Inflammatory macrophage (primary cell): ENCODE data around the gene CD79A.

Source experiments
- DNase-seq, 2 donors: peaks; one replicate each; pipeline ENCODE4 v3.0.0-alpha.2; 2020 to 2022
- total RNA-seq, 18 experiments: gene quantifications; one replicate each; lab custom pipeline; 2026; ENCODE audit warnings: mixed read lengths in 6 of 18, inconsistent platforms in 2 of 18; lab: John Stamatoyannopoulos, UW

Gene CD79A
- 0.07 to 1.5 (median 0.60) reads per million in 18 experiments for total RNA-seq

GRCh38 chr19:41876847-41877832, at the start of gene CD79A:
CD79A (plus strand) TSS chr19:41877279; CDS start chr19:41877305, 26 bp downstream.
- peak; percentile 55 to 71 for DNase-seq

- DNase-seq = no peak
Observed at GRCh38 chr19:41837981-41838708, 38.9 kb upstream of the CD79A start.

DNA sequence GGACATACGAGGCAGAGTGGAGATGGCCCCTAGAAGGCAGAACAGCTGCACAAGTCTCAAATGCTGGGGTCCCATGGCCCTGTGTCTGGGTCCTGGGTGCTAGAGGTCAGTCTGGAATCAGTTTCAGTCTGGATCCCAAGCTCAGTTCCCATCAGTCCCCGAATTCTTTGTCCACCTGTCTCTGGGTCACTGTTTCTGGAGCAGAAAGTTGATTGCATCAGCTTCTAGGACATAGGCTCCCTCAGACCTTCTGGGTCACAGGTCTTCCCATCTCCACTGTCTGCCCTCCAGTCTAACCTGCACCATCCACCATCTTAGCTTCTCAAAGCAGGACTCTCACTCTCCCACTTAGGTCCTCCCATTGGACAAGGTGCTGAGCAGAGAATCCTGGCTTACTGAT, 37.9 kb upstream of the CD79A start:
- DNase-seq = no peak

DNA sequence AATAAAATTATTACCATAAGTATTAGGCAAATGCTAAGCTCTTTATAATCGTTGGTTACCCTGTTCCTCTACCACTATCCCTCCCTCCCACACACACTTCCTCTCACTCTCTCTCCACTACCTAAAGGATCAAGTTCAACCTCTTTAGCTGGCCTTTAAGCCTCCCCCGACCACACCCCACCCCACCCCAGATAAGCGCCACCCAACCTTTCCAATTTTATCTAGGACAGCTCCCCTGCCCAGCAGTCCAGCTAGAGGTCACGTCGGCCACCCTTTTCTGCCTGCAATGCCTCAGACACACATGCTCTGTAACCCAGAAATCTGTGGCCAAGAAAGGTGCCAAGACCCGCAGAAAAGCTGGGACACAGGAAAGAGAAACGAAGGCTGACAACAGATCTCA, 33.7 kb upstream of the CD79A start:
- no peak for DNase-seq

DNA sequence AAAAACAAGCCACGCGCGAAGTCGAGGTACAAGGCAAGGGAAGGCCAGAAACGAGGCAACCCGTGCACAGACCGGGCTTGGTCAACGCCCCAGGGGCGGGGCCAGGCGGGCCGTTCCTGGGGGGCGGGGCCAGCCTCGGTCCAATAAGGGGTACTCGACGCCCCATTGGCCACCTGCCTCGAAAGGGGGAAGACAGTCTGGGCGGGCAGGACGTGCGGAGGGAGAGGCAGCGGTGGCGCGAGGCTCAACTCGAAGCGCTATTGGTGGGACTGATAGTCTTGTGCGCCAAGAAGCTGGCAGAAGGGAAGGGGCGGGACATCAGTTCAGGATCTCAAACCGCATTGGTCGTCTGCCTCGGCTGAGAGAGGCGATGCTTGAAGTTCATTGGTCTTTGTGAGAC, 32.5 kb upstream of the CD79A start, which contains the start of gene LYPD4:
LYPD4 (minus strand) TSS at position 83 of the 400 bp plus-strand sequence. CDS start 5,398 bp downstream, outside the sequence.
- DNase-seq = no peak

DNA sequence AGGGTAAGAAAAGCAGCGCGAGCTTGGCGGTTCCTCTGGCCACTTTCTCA, 32.3 kb upstream of the CD79A start, which contains the start of gene DMRTC2:
DMRTC2 (plus strand) TSS at position 42 of the 50 bp plus-strand sequence. CDS start 2,387 bp downstream, outside the sequence.
- DNase-seq = no peak

- no peak for DNase-seq
Observed at GRCh38 chr19:41845051-41845590, 32.0 kb upstream of the CD79A start.

DNA sequence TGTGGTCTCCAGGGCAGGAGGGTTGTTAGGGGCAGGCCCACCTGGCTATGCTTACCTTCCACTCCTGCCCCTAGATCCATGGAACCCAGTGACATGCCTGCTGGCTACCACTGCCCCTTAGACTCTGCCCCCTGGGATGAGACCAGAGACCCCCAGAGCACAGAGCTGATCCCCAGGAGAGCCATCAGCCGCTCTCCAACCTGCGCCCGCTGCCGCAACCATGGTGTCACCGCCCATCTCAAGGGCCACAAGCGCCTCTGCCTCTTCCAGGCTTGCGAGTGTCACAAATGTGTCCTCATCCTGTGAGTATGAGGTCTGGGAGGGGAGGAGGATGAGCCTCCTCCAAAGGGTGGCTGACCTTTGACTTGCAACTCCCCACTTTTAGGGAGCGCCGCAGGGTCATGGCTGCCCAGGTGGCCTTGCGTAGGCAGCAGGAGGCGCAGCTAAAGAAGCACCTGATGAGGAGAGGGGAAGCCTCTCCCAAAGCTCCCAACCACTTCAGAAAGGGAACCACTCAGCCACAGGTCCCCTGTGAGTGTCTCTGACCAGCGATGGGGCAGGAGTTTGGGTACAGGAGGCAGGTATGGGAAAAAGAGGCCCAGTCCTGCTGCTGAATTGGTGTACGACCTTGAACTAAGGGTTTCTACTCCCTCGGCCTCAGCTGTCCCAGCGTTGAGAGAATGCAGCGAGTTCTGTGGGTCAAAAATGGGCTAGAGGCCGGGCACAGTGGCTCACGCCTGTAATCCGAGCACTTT, 29.6 kb upstream of the CD79A start:
- no peak for DNase-seq

- no peak for DNase-seq
Observed at GRCh38 chr19:41848666-41849065, 28.4 kb upstream of the CD79A start.

GRCh38 chr19:41849067-41849466, 28.0 kb upstream of the CD79A start:
- no peak for DNase-seq

DNA sequence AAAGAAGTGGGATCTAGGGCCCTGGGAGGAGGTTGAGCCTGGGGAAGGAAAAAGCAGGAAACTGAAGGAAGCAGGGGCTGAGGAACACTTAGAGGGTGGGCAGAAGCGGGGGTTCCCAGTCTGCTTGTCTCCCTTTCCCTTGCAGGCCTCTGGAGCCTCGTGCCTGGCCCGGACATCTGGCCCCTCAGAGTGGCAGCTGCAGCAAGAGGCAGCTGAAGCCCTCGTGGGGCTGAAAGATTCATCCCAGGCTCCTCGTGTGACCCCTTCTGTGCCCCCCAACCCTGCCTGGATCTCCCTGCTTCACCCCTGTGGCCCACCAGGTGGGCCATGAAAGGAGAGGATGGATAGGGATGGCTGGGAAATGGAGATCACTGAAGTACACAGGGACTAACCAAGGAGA, 26.7 kb upstream of the CD79A start:
- no peak for DNase-seq

GRCh38 chr19:41851456-41851855, 25.6 kb upstream of the CD79A start:
- DNase-seq = no peak

GRCh38 chr19:41853344-41853743, 23.7 kb upstream of the CD79A start:
- DNase-seq = no peak

DNA sequence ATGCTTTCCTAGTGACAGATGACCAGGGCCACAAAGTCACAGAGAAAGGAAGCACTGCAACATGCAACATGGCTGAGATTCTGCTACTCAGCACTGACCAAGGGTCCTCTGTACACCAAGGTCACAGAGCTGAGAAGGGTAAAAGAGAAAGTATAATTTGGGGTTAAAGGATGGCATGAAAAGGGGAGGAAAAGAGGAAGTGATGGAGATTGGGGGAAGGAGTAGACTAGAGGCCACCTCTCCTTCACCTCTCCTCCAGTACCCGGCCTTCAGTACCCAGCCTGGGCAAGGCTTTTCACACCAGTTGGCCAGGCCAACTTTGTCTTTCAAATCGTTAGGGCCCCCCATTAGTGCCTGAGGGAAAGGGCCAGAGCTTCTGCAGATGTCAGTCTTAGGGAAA, 23.3 kb upstream of the CD79A start:
- DNase-seq = no peak

- DNase-seq = no peak
Observed at GRCh38 chr19:41859213-41859617, 17.9 kb upstream of the CD79A start.

- DNase-seq = peak; percentile 99
Observed at GRCh38 chr19:41859618-41860418, 17.3 kb upstream of the CD79A start, which contains the start of gene RPS19. RPS19 (plus strand) TSS chr19:41860255; CDS start chr19:41860775, 520 bp downstream.

GRCh38 chr19:41860419-41861115, 16.5 kb upstream of the CD79A start:
- DNase-seq = peak; percentile 7 to 29

DNA sequence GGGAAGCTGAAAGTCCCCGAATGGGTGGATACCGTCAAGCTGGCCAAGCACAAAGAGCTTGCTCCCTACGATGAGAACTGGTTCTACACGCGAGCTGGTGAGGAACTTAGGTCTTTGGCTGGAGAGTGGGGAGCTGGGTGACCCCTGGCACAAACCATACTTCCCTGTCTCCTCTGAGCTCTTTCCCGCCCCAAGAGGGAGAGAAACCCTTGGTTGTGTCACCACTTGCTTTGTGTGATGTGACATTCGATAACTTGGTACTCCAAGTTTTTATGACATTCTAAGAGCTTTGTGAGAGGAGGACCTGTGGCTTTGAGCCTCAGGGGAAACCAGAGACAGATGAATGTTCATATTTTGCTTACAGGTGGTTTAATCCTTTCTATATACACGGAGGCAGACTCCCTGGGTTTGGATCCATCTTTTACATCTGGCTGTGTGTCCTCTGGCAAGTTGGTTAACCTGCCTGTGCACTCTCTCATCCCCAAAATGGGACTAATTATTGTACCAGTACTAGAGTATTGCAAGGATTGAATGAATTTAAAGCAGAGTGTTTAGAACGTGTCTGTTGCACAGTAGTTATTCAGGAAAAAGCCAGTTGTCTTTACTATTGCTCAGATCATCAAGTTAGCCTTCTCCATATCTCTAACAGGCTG, 15.8 kb upstream of the CD79A start:
- peak; percentile 37 to 39 for DNase-seq

DNA sequence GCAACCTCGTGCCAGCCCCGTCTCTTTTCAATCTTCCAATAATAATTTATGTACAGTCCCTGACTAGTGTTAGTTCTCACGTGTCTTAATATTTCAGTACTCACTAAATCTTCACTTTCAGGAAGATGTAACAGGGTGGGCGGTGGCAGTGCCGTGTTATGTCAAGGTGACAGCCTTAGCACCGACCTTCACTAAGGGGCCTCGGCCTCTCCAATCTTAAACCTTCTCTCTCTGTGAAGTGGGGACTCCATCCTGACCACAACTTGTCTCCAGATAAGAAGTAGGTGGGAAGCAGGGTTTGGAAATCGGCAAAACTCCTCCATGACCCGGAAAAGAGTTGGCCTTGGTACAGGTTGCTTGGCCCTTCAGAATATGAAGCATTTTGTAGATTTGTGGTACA, 15.2 kb upstream of the CD79A start:
- no peak for DNase-seq

DNA sequence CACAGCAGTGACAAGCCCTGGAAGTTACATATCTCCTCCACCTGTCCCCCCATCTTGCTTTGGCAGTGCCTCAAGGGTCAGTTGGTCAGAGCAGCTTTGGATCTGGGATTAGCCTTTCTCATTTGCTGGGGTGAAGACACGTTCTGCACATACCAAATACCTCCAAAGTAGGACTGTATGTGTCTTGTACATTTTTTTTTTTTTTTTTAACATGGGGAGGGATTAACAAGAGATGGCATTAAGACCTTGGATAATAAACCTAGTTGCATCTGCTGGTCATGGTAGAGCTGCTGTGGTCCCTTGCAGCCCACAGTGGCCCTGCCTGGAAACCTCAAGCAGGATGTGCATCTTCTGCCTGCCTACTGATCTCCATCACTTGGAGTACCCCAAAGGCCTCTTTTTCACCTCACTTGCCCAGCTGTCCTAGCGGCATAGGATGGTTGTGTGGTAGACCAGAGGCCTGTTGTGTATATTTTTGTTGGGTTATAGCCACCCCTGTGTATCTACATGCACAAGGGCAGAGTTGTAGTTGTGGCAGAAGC, 14.6 kb upstream of the CD79A start:
- no peak for DNase-seq
